Dendritic cell treated with granulocyte-macrophage colony-stimulating factor and Interleukin-4, amounts not matched to agents 40 ng/mL and 50 ng/mL, for 4 days (primary cell): ENCODE data around the gene GLIS1.

Experiments used
- H3K27ac Mint-ChIP-seq: one replicate; pipeline ENCODE4 v1.8.0; 2022; ENCODE audit warnings: mild to moderate bottlenecking, mixed read lengths
- H3K27me3 Mint-ChIP-seq: one replicate; pipeline ENCODE4 v1.8.0; 2022; ENCODE audit warnings: mild to moderate bottlenecking, mixed read lengths
- H3K36me3 Mint-ChIP-seq: one replicate; pipeline ENCODE4 v1.8.0; 2022; ENCODE audit warnings: low read depth, mixed read lengths
- H3K4me1 Mint-ChIP-seq: one replicate; pipeline ENCODE4 v1.8.0; 2022; ENCODE audit warnings: low read depth, mixed read lengths
- H3K4me3 Mint-ChIP-seq: one replicate; pipeline ENCODE4 v1.8.0; 2022; ENCODE audit warnings: mild to moderate bottlenecking, moderate library complexity, mixed read lengths
- H3K9me3 Mint-ChIP-seq: one replicate; pipeline ENCODE4 v1.8.0; 2022; ENCODE audit warnings: mixed read lengths
- intact Hi-C: fragments of 100-400 bp; cut with micrococcal nuclease; formaldehyde crosslinking; loops from one replicate; pipeline ENCODE4 v1.15.0; 2022

GLIS1 gene

GRCh38 chr1:53621144-53621543 is 117.8 kb downstream of the GLIS1 start:
- H3K4me3 Mint-ChIP-seq, result no peak overlapping the region
- no peaks in the 10 kb centered on the region for H3K36me3 Mint-ChIP-seq
- intact Hi-C loops, result no loop called here
- H3K9me3 Mint-ChIP-seq, result no peaks in the 10 kb centered on the region
- H3K27me3 Mint-ChIP-seq, result no peaks in the 10 kb centered on the region
- H3K4me1 Mint-ChIP-seq, result no peaks in the 10 kb centered on the region
- H3K27ac Mint-ChIP-seq, result no peak overlapping the region

GRCh38 chr1:53620061-53620855 is 118.7 kb downstream of the GLIS1 start:
- Mint-ChIP-seq H3K4me1 (no peaks in the 10 kb centered on the region), H3K4me3 (no peak overlapping the region), H3K27me3 (no peaks in the 10 kb centered on the region), H3K36me3 (no peaks in the 10 kb centered on the region), H3K27ac (no peak overlapping the region), H3K9me3 (no peaks in the 10 kb centered on the region)
- intact Hi-C loops, result no loop called here

GRCh38 chr1:53619367-53620060 is 119.5 kb downstream of the GLIS1 start:
- Mint-ChIP-seq H3K4me3 (no peak overlapping the region), H3K27ac (no peak overlapping the region), H3K9me3 (no peaks in the 10 kb centered on the region)

GRCh38 chr1:53618500-53619366 is 120.2 kb downstream of the GLIS1 start:
- intact Hi-C loops, result no loop called here
- H3K9me3 Mint-ChIP-seq, result no peaks in the 10 kb centered on the region
- H3K27me3 Mint-ChIP-seq, result peaks cover 3% of the 10 kb centered on the region
- no peak overlapping the region for H3K27ac Mint-ChIP-seq
- H3K36me3 Mint-ChIP-seq, result no peaks in the 10 kb centered on the region
- H3K4me1 Mint-ChIP-seq, result no peaks in the 10 kb centered on the region
- no peak overlapping the region for H3K4me3 Mint-ChIP-seq

More at GRCh38 chr1:53619367-53620060, 119.5 kb downstream of the GLIS1 start:
- Mint-ChIP-seq H3K36me3 (no peaks in the 10 kb centered on the region), H3K27me3 (no peaks in the 10 kb centered on the region), H3K4me1 (no peaks in the 10 kb centered on the region)
- intact Hi-C loops, result no loop called here

- no peaks in the 10 kb centered on the region for H3K36me3 Mint-ChIP-seq
- no peaks in the 10 kb centered on the region for H3K9me3 Mint-ChIP-seq
- H3K27me3 Mint-ChIP-seq, result peaks cover 3% of the 10 kb centered on the region
- intact Hi-C loops, result no loop called here
- H3K4me3 Mint-ChIP-seq, result no peak overlapping the region
- no peak overlapping the region for H3K27ac Mint-ChIP-seq
- no peaks in the 10 kb centered on the region for H3K4me1 Mint-ChIP-seq
Observed at GRCh38 chr1:53617851-53618499, 121.0 kb downstream of the GLIS1 start.

GRCh38 chr1:53617382-53617781 is 121.6 kb downstream of the GLIS1 start:
- Mint-ChIP-seq H3K9me3 (no peaks in the 10 kb centered on the region), H3K27ac (no peak overlapping the region), H3K4me3 (no peak overlapping the region), H3K4me1 (no peaks in the 10 kb centered on the region), H3K27me3 (peaks cover 3% of the 10 kb centered on the region), H3K36me3 (no peaks in the 10 kb centered on the region)
- intact Hi-C loops, result no loop called here

GRCh38 chr1:53616927-53617326 is 122.0 kb downstream of the GLIS1 start:
- intact Hi-C loops, result no loop called here
- Mint-ChIP-seq H3K9me3 (no peaks in the 10 kb centered on the region), H3K4me3 (no peak overlapping the region), H3K27ac (no peak overlapping the region), H3K4me1 (no peaks in the 10 kb centered on the region), H3K36me3 (no peaks in the 10 kb centered on the region), H3K27me3 (peaks cover 3% of the 10 kb centered on the region)

- Mint-ChIP-seq H3K4me3 (no peak overlapping the region), H3K9me3 (no peaks in the 10 kb centered on the region), H3K27me3 (peaks cover 3% of the 10 kb centered on the region), H3K36me3 (no peaks in the 10 kb centered on the region), H3K27ac (no peak overlapping the region), H3K4me1 (no peaks in the 10 kb centered on the region)
- intact Hi-C loops, result no loop called here
Observed at GRCh38 chr1:53616511-53616910, 122.5 kb downstream of the GLIS1 start.

- peaks cover 7% of the 10 kb centered on the region for H3K27me3 Mint-ChIP-seq
- peaks cover 13% of the 10 kb centered on the region for H3K9me3 Mint-ChIP-seq
- H3K36me3 Mint-ChIP-seq, result no peaks in the 10 kb centered on the region
- no peak overlapping the region for H3K4me3 Mint-ChIP-seq
- intact Hi-C loops, result no loop called here
- no peak overlapping the region for H3K27ac Mint-ChIP-seq
- H3K4me1 Mint-ChIP-seq, result no peaks in the 10 kb centered on the region
Observed at GRCh38 chr1:53615101-53615500, 123.9 kb downstream of the GLIS1 start.

- Mint-ChIP-seq H3K27ac (no peak overlapping the region), H3K9me3 (peaks cover 15% of the 10 kb centered on the region), H3K36me3 (no peaks in the 10 kb centered on the region), H3K4me3 (no peak overlapping the region), H3K27me3 (peaks cover 7% of the 10 kb centered on the region), H3K4me1 (no peaks in the 10 kb centered on the region)
- intact Hi-C loops, result no loop called here
Observed at GRCh38 chr1:53614231-53615021, 124.5 kb downstream of the GLIS1 start.

- peaks cover 3% of the 10 kb centered on the region for H3K27me3 Mint-ChIP-seq
- no peak overlapping the region for H3K4me3 Mint-ChIP-seq
- peaks cover 15% of the 10 kb centered on the region for H3K9me3 Mint-ChIP-seq
- H3K27ac Mint-ChIP-seq, result no peak overlapping the region
- H3K4me1 Mint-ChIP-seq, result no peaks in the 10 kb centered on the region
- intact Hi-C loops, result no loop called here
- H3K36me3 Mint-ChIP-seq, result no peaks in the 10 kb centered on the region
Observed at GRCh38 chr1:53608676-53609075, 130.3 kb downstream of the GLIS1 start.

GRCh38 chr1:53608071-53608470 is 130.9 kb downstream of the GLIS1 start:
- H3K4me3 Mint-ChIP-seq, result no peak overlapping the region
- H3K4me1 Mint-ChIP-seq, result no peaks in the 10 kb centered on the region
- peaks cover 15% of the 10 kb centered on the region for H3K9me3 Mint-ChIP-seq
- no peaks in the 10 kb centered on the region for H3K36me3 Mint-ChIP-seq
- H3K27me3 Mint-ChIP-seq, result peaks cover 3% of the 10 kb centered on the region
- H3K27ac Mint-ChIP-seq, result no peak overlapping the region
- intact Hi-C loops, result no loop called here

GRCh38 chr1:53606651-53607051 is 132.3 kb downstream of the GLIS1 start:
- no peaks in the 10 kb centered on the region for H3K36me3 Mint-ChIP-seq
- no peaks in the 10 kb centered on the region for H3K4me1 Mint-ChIP-seq
- H3K27ac Mint-ChIP-seq, result no peak overlapping the region
- intact Hi-C loops, result no loop called here
- H3K9me3 Mint-ChIP-seq, result peaks cover 15% of the 10 kb centered on the region
- no peak overlapping the region for H3K4me3 Mint-ChIP-seq
- H3K27me3 Mint-ChIP-seq, result peaks cover 3% of the 10 kb centered on the region
